ENCODE results near the gene CACNA1B.

GRCh38 chr9:137971477-137972138, 94.0 kb downstream of the CACNA1B start:
- no peak for TF ChIP-seq CEBPB (IDR thresholded peaks at IDR 0.05; ENCODE audit: low read depth, low read length)
- TF ChIP-seq CTCF (conservative IDR thresholded peaks at IDR 0.05; ENCODE audit: low read depth, low read length) = no peak
- TF ChIP-seq RAD21 (IDR thresholded peaks at IDR 0.05; ENCODE audit: low read length) = no peak
- no peak for TF ChIP-seq MAZ (IDR thresholded peaks at IDR 0.05; ENCODE audit: borderline replicate concordance, low read depth, low read length)
- TF ChIP-seq POLR2A (IDR thresholded peaks at IDR 0.05; ENCODE audit: low read depth, low read length) = no peak
- no peak for TF ChIP-seq CHD1 (IDR thresholded peaks at IDR 0.05; ENCODE audit: low read depth, low read length)
- no peak for TF ChIP-seq MXI1 (IDR thresholded peaks at IDR 0.05; ENCODE audit: borderline replicate concordance, low read depth, low read length)
- no peak for TF ChIP-seq USF2 (IDR thresholded peaks at IDR 0.05; ENCODE audit: low read depth, low read length)
- TF ChIP-seq FOS (IDR thresholded peaks at IDR 0.05; ENCODE audit: low read depth, low read length) = no peak
- TF ChIP-seq RCOR1 (IDR thresholded peaks at IDR 0.05; ENCODE audit: insufficient replicate concordance, low read length) = no peak
- TF ChIP-seq SMC3 (IDR thresholded peaks at IDR 0.05; ENCODE audit: low read depth, low read length) = no peak
- no peak for TF ChIP-seq RFX5 (IDR thresholded peaks at IDR 0.05; ENCODE audit: low read depth, low read length)
- TF ChIP-seq BHLHE40 (IDR thresholded peaks at IDR 0.05; ENCODE audit: low read depth, low read length) = no peak
- TF ChIP-seq MAFK (IDR thresholded peaks at IDR 0.05; ENCODE audit: low read depth, low read length) = no peak

Data from IMR-90 (cell line).